NCI-H748 treated with DMSO at 0.1 percent for 48 hours (cell line): Measurements from ENCODE around the gene HPCAL4.

ENCODE experiments used
- DNase-seq: peaks from one replicate; lab custom pipeline; 2025; lab: John Stamatoyannopoulos, UW

Gene HPCAL4

DNA sequence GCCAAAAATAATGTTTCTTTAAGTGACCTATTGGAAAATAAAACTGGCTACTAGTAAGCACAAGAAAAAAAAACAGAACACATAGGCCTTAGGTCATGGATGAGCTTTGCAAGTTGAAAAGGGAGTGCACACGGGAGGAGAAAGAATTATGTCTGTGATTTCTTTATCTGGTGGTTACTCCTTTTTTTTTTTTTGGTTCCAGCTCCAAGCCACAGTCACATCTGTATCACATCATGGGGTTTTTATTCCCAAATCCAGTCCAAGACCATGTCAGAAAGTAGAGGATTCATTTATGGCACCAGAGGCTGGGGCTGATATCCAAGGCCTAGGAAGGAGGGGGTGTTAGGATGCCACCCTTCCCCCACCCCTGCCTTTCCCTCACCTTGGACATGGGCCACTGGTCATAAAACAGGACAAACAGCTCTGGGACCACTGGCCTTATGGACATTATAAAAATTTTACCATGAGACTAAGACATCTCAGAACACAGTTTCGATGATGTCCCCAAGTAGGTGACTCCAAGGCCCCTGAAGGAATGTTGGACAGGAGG lies 41.5 kb downstream of the HPCAL4 start:
- DNase-seq: no peak

DNA sequence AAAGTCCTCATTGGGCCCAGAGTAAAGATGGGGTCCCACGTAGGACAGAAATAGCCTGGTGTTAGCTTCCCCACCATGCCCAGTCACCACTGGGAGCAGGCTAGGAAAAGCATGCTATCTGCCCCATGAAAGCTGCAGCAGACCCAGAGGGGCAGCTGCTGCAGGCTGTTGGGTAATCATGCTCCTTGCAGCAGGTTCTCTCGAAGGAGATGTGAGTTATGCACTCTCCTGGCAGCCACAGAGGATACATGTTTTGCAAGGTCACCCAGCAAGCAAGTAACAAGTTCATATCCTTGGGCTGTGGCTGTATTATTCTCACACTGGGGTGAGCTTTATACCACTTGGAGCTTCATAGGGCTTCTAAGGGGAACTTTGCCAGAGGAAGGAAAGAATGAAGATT lies 42.7 kb downstream of the HPCAL4 start:
- DNase-seq: no peak

DNA sequence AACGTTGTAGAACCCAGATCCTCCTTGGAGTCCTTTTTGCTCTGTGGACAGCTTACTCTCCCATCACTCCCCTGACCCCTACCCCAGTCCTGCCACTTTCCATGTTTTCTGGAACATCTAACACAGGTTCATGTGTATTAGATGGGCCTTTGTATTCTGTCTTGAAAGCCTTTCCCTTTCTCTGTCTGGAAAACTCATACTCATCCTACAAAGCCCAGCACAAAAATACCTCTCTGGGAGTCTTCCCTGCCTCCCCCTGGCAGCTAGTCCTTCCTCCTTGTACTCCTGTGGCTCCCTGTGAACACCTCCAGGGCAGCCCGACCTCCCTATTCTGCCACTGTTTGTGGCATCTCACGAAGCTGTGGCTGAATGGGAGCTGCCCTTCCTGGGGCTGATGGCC lies 44.0 kb downstream of the HPCAL4 start:
- DNase-seq: no peak

DNA sequence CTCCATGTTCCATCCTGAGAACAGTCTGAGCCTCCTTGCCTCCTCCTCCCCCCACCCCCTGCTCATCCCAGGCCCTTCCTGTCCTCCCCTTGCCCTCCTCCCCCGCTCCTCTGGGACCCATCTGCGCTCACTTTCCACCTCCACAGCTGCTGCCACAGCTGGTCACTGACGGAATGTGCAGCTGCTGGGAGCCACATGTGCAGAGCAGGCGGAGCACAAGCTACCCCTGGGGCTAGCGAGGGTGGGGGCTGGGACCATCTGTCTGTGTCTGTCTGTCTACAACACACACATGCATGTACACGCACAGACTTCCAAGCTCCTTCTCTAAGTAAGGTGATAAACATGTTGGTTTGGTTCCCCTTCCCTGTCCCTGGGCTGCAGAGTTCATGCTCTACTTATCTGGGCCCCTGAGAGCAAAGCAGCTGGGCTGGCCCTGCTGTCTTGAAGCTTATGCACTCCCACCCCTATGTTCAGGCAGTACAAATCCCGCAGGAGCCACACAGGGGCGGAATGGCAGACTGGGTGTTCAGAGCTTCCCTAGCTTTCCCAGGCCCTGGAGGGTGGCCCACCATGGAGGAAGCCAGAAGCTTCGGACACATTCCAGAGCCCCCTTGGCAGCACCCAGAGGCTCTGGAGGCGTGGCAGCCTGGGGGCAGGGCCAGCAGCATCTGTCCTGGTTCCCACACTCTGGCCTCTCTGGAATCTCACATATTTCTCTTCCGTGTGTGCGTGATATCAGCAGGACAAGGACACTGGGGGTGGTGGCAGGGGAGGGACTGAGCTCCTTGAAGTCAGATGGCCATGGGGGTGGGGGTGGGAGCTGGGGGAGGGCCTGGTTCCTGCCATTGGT lies 44.8 kb downstream of the HPCAL4 start:
- DNase-seq: no peak

DNA sequence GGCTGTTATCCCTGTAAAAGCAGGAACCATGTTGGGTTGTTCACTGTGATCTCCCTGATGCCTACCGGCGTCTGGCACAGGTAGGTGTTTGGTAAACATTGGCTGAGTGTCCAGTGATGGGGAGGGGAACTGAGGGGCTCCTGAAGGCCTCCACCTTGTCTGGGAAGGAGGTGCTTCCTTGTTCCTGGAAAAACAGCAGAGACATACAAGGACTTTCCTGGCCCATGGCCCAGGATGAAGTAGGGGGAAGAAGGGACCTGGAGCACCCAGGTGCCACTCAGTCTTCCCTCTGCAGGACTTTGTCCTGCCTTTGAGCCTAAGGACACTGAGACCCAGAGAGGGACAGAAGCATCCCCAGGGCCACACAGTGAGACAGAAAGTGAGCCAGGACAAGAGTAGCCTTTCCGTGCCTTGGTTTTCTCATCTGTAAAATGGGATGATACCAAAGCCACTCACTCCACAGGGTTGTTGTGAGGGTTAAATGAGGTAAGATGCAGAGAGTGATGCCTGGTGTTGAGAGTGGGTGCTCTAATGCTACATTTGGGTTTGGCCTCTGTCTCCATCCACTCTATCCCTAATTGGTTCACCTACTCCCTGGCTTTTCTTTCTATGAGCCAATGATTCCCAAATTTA lies 45.7 kb downstream of the HPCAL4 start:
- no peak for DNase-seq

DNA sequence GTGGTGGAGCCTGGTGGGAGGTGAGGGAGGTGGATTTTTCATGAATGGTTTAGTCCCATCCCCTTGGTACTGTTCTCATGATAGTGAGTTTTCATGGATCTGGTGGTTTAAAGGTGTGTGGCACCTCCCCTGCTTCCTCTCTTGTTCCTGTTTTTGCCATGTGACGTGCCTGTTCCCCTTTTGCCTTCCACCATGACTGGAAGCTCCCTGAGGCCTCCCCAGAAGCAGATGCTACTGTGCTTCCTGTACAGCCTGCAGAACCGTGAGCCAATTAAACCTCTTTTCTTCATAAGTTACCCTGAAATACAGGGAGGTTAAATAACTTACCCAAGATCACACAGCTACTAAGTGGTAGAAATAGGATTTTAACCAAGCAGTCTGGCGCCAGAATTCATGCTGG lies 47.5 kb downstream of the HPCAL4 start:
- DNase-seq: no peak

DNA sequence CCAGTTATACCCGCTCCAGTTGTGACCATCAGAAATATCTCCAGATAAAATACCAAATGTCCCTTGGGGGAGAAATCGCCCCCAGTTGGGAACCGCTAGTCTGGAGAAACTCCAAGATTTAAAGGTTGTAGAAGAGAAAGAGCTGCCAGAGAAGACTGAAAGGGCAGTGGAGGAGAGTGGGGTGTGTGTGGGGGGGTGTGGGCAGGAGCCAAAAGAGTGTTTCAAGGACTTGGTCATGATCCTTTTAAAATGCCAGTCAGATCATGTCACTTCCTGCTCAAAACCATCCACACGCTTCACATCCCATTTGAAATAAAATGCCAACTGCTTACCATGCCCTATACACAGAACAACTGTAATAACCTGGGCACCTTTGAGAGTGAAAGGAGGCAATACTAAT lies 48.4 kb downstream of the HPCAL4 start:
- no peak for DNase-seq

DNA sequence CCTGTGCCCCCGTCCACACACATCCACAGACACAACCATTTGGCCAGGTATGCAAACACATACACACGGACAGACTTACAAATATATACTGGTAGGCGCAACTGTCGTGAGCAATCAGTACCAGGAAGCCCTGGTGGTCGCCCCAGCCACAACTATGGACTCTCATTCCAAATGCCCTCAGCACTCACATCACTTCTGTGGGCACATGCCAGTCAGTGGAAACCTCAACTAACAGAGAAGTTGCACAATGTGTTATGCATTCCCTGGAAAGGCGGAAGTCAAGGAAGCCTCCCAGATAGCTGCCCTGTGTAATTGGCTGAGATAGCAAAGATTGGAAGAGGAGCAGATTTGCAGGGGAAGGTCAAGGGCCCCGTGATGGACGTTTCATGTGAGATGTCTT lies 50.4 kb downstream of the HPCAL4 start:
- DNase-seq: no peak

DNA sequence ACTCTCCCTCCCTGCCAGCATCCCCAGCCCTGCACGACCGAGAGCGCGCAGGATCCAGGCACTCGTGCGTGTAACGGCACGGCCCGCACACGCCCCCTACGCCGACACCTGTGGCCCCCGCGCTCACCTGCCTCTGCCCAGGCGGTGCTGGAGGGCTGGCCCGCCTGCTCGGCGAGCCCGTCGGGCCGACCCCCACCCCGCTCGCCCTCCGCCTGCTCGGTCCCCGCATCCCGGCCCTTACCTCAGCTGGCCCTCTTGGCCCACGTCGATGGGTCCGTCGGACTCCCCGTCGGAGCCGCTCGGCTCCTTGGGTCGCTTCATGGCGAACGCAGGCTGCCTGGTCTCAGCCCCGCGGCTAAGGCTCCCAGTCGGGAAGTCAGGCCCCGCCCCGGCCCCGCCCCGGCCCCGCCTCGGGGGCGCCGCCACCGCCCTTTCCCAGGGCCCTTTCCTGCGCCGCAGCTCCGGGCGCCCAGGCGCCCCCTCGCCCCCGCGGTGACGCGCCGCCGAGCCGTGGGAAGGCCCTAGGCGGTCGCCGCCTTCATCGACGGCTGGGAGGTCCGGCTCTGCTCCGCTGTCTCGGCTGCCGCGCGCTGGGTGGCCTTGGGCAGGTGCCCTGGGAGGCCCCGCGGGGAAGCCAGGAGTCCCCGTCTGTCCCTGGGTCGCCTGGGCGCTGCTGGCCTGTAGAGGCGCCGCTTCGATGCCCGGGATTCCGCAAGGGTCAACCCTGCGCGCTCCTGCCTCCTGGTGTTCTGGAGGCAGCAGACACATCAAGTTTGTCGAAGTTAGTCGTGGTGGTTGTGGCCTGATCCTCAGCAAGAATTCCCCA lies 51.7 kb downstream of the HPCAL4 start, which contains the start of gene HEYL:
HEYL (minus strand) TSS at position 339 of the 826 bp plus-strand sequence; CDS start at position 321, 18 bp downstream.
- peak; percentile 98 for DNase-seq

DNA sequence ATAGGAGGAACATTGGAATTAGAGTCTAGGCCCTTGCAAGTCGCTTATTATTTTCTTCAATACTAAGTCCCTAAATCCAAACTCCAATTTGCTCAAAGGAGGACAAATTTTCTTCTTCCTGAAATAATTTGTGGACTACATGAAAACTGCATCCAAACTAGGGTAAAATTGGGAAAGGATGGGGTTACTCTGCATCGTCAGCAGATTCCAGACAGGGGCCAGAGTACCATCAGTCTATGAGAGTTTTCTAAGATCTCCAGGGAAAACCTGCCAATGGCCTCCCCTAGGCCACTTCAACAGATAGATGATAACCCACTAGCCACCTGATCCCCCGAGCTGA lies 52.3 kb downstream of the HPCAL4 start:
- no peak for DNase-seq

DNA sequence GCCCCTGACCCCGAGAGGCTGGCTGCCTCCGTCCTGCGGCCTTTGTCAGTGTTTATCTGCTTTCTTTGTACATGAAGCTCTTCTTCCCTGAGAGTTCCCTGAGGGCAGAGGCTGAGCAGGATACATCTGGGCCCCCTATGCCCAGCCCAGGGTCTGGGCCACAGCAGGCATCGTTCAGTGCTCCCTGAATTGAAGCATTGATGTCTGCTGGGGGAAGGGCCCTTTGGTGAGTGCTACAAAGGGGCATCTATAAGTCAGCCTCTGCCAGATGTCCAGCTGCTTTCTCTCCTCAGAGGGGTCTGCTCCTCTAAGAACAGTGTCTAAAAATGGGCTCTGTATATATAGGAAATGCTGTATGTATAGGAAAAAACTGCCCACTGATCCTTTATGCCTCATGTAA lies 53.9 kb downstream of the HPCAL4 start:
- DNase-seq: no peak

DNA sequence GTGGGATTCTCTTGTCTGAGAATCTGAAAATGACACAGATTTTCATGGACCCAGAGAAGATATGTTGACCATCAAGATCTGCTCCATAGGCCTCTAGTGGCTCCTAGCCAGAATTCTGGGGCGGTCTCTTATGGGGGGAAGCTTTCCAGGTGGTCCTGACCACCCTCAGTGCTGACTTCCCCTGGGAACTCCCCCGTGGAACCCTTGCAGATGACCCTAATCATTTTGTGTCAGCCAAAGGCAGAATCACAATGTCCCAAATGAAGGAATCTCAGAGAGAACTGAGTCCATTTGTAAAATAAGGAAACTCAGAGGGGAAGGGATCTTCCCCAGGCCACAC lies 55.4 kb downstream of the HPCAL4 start:
- no peak for DNase-seq

DNA sequence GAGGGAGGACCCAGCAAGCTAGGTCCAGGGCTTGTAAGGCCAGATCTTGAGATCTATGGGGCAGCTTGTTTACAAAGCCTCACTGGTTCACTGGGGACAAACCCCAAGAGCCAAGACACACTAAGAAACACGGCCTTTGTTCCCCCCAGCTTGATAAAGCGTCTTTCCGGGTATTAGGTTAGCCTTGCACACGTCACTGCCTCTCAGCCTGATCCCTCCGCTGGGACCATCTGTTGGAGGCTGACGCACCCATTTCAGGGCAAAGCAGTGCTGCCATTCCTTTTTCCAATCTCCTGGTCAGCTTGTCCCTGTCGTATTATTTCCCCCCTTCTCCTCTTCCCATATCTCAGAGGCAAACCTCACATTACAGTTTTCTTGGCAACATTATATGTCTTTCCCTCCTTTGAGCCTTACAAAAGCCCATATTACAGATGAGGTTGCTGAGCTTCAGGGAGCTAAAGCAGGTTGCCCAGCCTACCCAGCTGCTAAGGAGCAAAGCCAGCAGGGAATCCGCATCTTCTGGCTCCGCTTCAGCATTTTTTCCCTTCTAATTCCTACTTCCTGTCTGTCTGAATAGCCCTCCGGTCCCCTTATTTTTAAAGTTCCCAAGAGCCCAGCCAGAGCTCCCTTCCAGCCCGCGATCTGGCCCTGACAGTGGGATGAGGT lies 55.9 kb downstream of the HPCAL4 start:
- no peak for DNase-seq

DNA sequence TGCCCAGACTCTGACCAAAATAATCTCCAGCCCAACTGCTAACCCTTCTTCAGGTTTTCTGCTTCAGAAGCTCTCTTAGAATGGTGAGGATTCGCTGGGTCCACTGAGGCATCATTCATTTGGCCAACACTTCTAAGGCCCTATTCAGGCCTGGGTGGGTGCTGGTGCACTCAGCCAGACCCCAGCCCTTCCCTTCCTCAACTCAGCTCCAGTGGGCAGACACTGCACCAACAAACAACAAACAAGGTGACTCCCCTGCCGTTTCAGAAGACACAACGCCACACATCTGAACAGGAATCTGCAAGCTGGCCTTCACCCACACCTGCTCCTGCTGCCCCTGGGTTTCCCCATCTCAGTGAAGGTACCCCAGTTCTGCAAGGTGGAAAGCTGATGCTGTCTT lies 57.8 kb downstream of the HPCAL4 start:
- no peak for DNase-seq

DNA sequence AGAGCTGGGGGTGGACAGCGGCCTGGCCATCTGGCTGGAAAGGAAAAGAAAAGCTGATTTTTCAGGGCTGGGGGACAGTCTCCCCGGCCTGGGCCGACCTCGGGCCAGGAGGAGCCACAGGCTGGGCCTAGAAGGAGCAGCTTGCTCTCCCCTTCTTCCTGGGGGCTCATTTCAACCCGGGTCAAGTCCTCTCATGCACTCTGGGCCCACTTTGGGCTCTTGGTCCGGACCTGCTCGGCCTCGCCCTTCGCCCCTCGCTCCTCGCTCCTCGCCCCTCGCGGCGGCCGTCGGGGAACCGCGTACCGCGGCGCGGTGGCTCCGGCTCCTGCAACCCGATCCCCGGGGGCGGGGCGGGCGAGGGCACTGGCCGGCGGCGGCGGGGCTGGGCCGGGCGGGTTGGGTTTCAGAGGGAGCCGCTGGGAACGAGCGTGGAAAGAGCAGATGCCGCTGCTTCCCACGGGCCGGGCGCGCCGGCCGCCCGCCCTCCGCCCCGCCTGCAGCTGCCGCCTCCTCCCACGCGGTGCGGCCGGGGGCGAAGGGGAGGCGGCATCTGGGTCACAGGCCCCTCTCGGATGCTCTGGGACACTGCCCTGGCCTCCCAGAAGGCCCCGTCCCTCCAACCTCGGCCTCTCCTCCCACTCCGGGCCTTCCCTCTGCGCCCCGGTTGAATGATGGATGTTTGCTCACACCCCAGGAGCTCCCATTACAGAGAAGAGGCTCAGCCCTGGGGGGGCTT lies 58.4 kb downstream of the HPCAL4 start:
- DNase-seq: peak; percentile 82

DNA sequence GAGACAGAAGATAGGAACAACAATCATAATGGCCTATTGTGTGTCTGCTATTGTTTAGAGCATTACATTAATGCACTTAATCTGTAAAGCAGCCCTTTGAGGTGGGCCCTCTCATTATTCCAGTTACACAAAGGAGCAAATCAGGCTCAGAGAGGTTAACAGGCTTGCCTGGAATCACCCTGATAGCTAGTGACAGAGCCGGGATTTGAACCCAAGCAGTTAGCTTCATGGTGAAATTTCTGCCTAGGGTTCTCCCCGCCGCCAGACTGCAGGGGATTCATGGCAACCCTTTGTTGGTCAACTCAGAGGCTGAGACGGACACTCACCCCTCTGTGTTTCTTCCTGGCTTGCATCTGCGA lies 58.9 kb downstream of the HPCAL4 start:
- no peak for DNase-seq

DNA sequence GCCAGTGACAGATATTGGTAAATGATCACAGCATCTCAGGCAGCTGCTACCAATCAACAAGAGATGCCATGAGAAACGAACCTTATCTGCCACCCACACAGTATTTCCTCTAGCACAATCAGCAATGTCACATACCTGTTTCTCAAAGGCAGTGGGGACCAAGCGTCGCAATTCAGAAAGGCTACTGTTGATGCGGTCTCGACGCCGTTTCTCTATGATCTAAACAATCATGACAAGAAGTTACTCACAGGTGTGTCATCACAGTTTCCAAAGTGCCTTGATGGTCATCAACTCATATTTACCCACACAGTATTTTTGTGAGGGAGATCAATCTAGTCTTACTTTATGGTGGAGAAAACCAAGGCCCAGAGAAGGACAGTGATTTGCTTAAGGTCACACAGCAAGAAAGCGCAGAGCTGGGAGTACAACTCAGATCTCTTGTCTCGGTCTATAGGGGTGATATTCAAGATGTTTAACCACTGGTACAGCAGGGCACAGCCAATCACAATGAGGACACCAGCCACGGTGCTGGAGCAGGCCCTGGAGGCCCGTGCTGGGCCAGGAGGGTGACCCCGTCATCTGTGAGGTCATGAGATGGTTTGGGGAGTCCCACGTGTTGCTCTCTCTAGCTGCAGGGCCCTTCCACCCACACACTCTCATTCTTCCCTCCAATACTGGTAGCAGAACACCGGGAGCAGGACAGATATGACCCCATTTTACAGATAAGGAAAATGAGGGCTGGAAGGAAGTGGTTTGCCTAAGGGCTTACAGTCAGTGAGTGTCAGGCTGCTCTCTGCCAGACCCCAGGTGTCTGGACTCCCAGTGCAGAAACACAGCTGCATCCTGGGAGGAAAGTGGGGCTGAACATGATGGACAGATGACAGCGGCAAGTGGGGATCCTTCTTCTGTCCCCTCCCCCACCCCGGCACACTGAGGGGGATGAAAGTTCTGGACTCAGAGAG lies 59.6 kb downstream of the HPCAL4 start:
- DNase-seq: no peak

DNA sequence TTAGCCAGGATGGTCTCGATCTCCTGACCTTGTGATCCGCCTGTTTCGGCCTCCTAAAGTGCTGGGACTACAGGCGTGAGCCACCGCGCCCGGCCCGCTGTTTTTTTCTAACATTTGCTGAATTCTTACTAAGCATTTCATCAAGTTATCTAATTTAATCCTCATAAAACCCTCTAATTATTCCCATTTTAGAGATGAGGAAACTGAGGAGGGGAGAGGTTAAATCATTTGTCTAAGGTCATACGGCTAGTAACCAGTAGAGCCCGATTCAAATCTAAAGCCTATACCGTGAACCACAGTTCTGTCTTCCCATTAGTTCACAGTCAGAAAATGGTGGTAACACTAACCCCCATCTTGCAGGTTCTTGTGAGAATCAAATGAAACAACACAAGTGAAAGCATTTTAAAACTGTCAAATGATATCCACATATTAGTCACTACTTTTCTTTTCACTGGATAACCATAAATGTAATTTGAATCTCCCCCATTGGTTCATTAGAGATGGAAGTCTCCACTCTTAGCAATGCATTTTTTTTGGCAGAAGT lies 62.4 kb downstream of the HPCAL4 start:
- no peak for DNase-seq
